Thyroid gland (tissue), 4 donors: ENCODE results near the gene FAR1. TPM values are rescaled to one million over a fixed set of nuclear protein-coding genes. Genes with fewer than 3 reads are reported as not detected.
"Not testable (repeated sequence)": the region's sequence is repeated elsewhere in the genome, so short reads cannot be mapped to it uniquely, and the experiment has no call there.

Experiments used
- DNase-seq, 2 donors: peaks; one replicate each; pipeline ENCODE4 v3.0.0-alpha.2; 2019
- H3K27ac ChIP-seq, 3 donors: fragments of 200-600 bp; sonication (generic); 1 replicate in 2 of 3; 2 replicates in 1 of 3; pipeline ENCODE4 v1.5.1; 2016 to 2019; ENCODE audit warnings: mild to moderate bottlenecking in 1 of 3, moderate library complexity in 1 of 3
- H3K27me3 ChIP-seq: fragments of 200-600 bp; sonication (generic); one replicate; pipeline ENCODE4 v1.5.1; 2019
- H3K36me3 ChIP-seq, 2 donors: fragments of 200-600 bp; sonication (generic); one replicate each; pipeline ENCODE4 v1.5.1; 2016 to 2019
- H3K4me1 ChIP-seq, 2 donors: fragments of 200-600 bp; sonication (generic); one replicate each; pipeline ENCODE4 v1.5.1; 2017 to 2019
- H3K4me3 ChIP-seq, 3 donors: fragments of 200-600 bp; sonication (generic); replicated peaks in 1 of 3; 1 replicate in 2 of 3; 2 replicates in 1 of 3; pipeline ENCODE4 v1.5.1; 2016; ENCODE audit warnings: mild to moderate bottlenecking in 1 of 3
- H3K9me3 ChIP-seq: fragments of 200-600 bp; sonication (generic); one replicate; pipeline ENCODE4 v1.5.1; 2017
- POLR2A ChIP-seq, 2 donors: fragments of 450-650 bp; IDR thresholded peaks; one replicate each; pipeline ENCODE4 v1.6.1; 2017; ENCODE audit warnings: antibody characterized with exemption in 2 of 2, mild to moderate bottlenecking in 2 of 2, moderate library complexity in 1 of 2
- WGBS, 2 donors: methylation state at CpG; one replicate each; pipeline ENCODE4 v1.1.5; 2017; 5-methylcytosine and 5-hydroxymethylcytosine counted together
- intact Hi-C: fragments of 100-400 bp; cut with DNase I; formaldehyde crosslinking; loops from one replicate; pipeline ENCODE4 v1.15.1; 2023
- total RNA-seq, 4 donors: library from RNA; depleted of rRNA; stranded (reverse); fragments of >200 nt; gene quantifications; one replicate each; pipeline ENCODE4 v1.2.3, GENCODE V29; 2016
- TF ChIP-seq, protein P1 (sequence below), 6 experiments: fragments of 200-600 bp in 3 of 6; fragments of 450-650 bp in 3 of 6; sonication (generic) in 3 of 6; IDR thresholded peaks; one replicate each; pipeline ENCODE4 v1.5.1; 2016 to 2019; ENCODE audit warnings: antibody characterized with exemption in 6 of 6, mild to moderate bottlenecking in 2 of 6, inconsistent platforms in 1 of 6, moderate library complexity in 1 of 6

FAR1 gene
- total RNA-seq, 4 donors from 2014 or later, result 43.8 to 76.0 (median 48.9) TPM

DNA sequence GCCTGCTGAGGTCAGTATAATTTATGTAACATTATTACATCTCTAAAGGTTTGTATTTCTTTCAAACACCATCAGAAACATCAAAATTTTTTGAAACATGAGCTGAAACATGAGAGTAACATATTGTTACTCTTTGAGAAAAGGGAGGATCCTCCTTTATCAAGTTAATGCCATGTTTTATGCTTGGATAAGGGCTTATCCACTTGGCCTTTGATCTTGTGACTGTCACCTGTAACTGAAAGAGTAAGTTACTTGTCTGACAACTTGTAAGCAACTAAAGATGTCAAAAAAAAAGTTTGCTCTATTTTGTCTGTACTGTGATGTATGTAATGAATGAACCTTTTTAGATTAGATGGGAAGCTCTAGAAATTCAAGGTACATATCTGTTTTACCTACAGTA is 59.6 kb downstream of the FAR1 start:
- Histone ChIP-seq H3K36me3 (peaks cover 10 to 23% of the 10 kb centered on the region in 2 donors), H3K27ac (no peak overlapping the region), H3K9me3 (no peaks in the 10 kb centered on the region), H3K4me3 (no peak overlapping the region), H3K4me1 (no peaks in the 10 kb centered on the region), H3K27me3 (no peaks in the 10 kb centered on the region)
- no peak for TF ChIP-seq POLR2A (IDR thresholded peaks at IDR 0.05)
- TF ChIP-seq, protein P1, sequence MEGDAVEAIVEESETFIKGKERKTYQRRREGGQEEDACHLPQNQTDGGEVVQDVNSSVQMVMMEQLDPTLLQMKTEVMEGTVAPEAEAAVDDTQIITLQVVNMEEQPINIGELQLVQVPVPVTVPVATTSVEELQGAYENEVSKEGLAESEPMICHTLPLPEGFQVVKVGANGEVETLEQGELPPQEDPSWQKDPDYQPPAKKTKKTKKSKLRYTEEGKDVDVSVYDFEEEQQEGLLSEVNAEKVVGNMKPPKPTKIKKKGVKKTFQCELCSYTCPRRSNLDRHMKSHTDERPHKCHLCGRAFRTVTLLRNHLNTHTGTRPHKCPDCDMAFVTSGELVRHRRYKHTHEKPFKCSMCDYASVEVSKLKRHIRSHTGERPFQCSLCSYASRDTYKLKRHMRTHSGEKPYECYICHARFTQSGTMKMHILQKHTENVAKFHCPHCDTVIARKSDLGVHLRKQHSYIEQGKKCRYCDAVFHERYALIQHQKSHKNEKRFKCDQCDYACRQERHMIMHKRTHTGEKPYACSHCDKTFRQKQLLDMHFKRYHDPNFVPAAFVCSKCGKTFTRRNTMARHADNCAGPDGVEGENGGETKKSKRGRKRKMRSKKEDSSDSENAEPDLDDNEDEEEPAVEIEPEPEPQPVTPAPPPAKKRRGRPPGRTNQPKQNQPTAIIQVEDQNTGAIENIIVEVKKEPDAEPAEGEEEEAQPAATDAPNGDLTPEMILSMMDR (IDR thresholded peaks at IDR 0.05), result no peak
- intact Hi-C loops, result no loop called here
- no peak for DNase-seq

DNA sequence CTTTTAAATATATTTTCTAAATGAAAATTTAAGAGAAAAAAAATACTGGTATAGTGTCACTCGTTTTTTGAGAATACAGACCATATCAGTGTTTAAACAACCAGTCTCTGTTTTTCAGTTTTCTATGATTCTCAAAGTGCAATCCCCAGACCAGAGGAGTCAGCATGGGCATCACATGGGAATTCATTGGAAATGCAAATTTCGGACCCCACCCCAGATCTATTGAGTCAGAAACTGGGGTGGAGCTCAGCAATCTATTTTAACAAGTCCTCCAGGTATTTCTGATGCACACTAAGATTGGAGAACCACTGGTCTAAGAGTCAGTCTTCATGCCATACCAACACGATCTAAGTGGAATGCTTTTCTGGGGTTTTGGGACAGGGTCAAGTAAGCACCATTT is 66.1 kb downstream of the FAR1 start:
- no peak for DNase-seq
- WGBS, 2 donors, result 88 to 94% methylated on average over 3 of the region's 3 CpGs
- H3K4me3 ChIP-seq, result no peak overlapping the region
- intact Hi-C loops, result no loop called here
- H3K27ac ChIP-seq, result no peak overlapping the region
- TF ChIP-seq POLR2A (IDR thresholded peaks at IDR 0.05), result no peak
- TF ChIP-seq, protein P1 (IDR thresholded peaks at IDR 0.05), result no peak
- no peaks in the 10 kb centered on the region for H3K27me3 ChIP-seq
- H3K4me1 ChIP-seq, result no peaks in the 10 kb centered on the region
- H3K9me3 ChIP-seq, result no peaks in the 10 kb centered on the region
- H3K36me3 ChIP-seq, result peaks cover 0 to 3% of the 10 kb centered on the region in 2 donors

DNA sequence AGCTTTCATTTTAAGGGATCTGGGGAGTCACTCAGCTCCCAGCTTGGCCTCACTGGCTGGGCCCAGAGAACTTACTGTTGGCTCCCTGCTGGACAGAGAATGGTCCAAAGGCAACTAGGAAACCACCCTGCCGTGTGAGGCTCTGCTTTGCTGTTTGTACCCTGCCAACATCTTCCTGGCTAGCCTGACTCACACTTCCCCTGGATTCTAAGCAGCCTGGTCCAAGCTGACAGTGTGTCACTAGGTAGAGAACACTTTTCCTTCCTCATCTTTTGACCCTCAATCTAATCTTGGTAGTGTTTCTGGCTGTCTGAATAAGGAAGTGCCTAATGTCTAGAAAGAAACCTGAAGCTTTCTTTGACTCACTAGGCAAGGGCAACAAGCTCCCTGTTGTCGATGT is 76.7 kb downstream of the FAR1 start:
- Histone ChIP-seq H3K4me1 (no peaks in the 10 kb centered on the region), H3K36me3 (no peaks in the 10 kb centered on the region), H3K27me3 (no peaks in the 10 kb centered on the region), H3K4me3 (no peak overlapping the region), H3K27ac (no peak overlapping the region), H3K9me3 (no peaks in the 10 kb centered on the region)
- intact Hi-C loops, result no loop called here
- DNase-seq, result no peak
- 53 to 70% methylated on average over 2 of the region's 2 CpGs for WGBS, 2 donors
- TF ChIP-seq POLR2A (IDR thresholded peaks at IDR 0.05), result no peak
- TF ChIP-seq, protein P1 (IDR thresholded peaks at IDR 0.05), result no peak

DNA sequence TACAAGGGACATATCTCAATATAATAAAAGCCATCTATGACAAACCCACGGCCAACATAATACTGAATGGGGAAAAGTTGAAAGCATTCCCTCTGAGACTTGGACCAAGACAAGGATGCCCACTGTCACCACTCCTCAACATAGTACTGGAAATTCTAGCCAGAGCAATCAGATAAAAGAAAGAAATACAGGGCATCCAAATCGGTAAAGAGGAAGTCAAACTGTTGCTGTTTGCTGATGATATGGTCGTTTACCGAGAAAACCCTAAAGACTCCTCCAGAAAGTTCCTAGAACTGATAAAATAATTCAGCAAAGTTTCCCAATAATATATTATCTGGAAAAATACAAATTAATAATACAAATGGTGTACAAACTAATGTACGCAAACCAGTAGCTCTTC is 84.8 kb downstream of the FAR1 start:
- H3K27ac ChIP-seq, H3K36me3 ChIP-seq, H3K27me3 ChIP-seq, H3K4me1 ChIP-seq, H3K9me3 ChIP-seq, intact Hi-C loops, DNase-seq, H3K4me3 ChIP-seq: not testable (repeated sequence)
- 91 to 93% methylated on average over 5 of the region's 5 CpGs for WGBS, 2 donors

DNA sequence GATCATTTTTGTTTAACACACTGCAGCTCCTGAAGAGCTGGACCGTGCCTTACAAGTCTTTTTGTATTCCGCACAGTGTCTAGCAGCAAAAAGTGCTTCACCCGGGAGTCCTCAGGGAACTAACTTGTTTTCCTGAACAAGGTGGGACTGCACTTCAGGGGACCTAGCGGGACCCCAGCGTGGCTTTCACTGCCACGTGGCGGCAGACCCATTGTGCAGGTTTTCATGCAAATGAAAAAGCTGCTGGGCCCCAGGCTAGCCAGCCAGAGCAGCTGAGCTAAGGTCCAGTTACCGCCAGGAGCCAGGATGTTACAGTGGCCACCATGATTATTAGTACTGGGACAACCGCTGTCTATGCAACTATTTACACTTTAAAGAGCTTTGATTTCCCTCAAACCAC is 90.6 kb downstream of the FAR1 start:
- intact Hi-C loops, result no loop called here
- no peaks in the 10 kb centered on the region for H3K36me3 ChIP-seq
- DNase-seq, result no peak
- 81 to 86% methylated on average over 9 of the region's 9 CpGs for WGBS, 2 donors
- H3K4me1 ChIP-seq, result no peaks in the 10 kb centered on the region
- no peak for TF ChIP-seq POLR2A (IDR thresholded peaks at IDR 0.05)
- TF ChIP-seq, protein P1 (IDR thresholded peaks at IDR 0.05), result no peak
- no peak overlapping the region for H3K27ac ChIP-seq
- H3K4me3 ChIP-seq, result no peak overlapping the region
- no peaks in the 10 kb centered on the region for H3K9me3 ChIP-seq
- H3K27me3 ChIP-seq, result no peaks in the 10 kb centered on the region

DNA sequence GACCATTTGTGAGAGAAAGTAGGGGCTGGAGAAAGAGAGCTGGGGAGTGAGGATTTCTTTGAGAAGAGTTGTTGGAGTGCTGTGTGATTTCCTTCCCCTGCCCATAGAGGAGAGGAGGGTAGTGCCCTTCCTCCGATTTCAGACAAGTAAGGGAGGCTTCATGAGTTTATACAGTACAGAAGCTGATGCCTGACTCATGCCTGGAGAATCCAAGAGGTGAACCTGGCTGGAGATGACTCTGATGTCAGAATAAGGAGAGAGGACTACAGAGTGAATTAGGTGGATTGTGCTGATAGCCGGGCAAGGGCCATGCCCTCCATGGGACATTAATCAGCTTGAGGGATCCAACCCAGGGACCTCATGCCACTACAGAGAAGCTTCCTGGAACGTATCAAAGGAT is 91.6 kb downstream of the FAR1 start:
- Histone ChIP-seq H3K4me3 (no peak overlapping the region), H3K36me3 (no peaks in the 10 kb centered on the region), H3K27ac (no peak overlapping the region), H3K27me3 (no peaks in the 10 kb centered on the region), H3K9me3 (no peaks in the 10 kb centered on the region), H3K4me1 (no peaks in the 10 kb centered on the region)
- 86 to 90% methylated on average over 3 of the region's 3 CpGs for WGBS, 2 donors
- intact Hi-C loops, result no loop called here
- no peak for DNase-seq
- TF ChIP-seq, protein P1 (IDR thresholded peaks at IDR 0.05), result no peak
- no peak for TF ChIP-seq POLR2A (IDR thresholded peaks at IDR 0.05)
